GM21619 (cell line): ENCODE results near the gene SDCCAG8.

ENCODE experiments used
- ATAC-seq: cut with Tn5 transposase; IDR thresholded peaks from one replicate; pipeline ENCODE4 v1.9.1; 2021; ENCODE audit not compliant: unreplicated experiment

Gene SDCCAG8

GRCh38 chr1:243497939-243498681 is 242.3 kb downstream of the SDCCAG8 start:
- ATAC-seq = no peak

- no peak for ATAC-seq
These were observed 243.4 kb downstream of the SDCCAG8 start for GRCh38 chr1:243499248-243499647.

DNA sequence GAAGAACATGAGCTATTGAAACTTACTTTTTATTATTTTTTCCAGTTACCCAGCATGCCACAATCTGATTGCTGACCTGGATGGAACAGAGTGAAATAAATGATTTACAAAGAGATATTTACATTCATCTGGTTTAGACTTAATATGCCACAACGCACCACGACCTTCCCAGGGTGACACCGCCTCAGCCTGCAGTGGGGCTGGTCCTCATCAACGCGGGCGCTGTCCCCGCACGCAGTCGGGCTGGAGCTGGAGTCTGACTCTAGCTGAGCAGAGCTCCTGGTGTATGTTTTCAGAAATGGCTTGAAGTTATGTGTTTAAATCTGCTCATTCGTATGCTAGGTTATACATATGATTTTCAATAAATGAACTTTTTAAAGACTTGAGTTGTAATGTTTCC is 243.9 kb downstream of the SDCCAG8 start:
- ATAC-seq = no peak

DNA sequence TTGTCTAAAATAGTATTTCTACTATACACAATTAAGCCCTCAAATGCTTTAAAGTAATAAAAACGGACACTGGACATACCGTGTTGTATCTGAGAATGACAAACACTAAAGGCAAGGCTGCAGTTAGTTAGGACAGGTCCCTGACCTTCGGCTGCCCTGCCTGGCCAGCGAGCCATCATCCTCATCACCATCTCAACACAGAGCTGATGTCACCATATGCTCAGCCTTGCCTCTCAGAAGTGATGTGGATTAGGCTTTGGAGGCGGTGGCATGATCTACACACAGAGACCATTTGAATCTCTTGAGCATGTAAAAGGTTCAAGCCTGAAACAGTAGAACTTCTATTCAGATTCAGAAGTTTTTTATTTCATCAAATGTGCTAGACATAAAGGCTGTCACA is 244.7 kb downstream of the SDCCAG8 start:
- no peak for ATAC-seq

DNA sequence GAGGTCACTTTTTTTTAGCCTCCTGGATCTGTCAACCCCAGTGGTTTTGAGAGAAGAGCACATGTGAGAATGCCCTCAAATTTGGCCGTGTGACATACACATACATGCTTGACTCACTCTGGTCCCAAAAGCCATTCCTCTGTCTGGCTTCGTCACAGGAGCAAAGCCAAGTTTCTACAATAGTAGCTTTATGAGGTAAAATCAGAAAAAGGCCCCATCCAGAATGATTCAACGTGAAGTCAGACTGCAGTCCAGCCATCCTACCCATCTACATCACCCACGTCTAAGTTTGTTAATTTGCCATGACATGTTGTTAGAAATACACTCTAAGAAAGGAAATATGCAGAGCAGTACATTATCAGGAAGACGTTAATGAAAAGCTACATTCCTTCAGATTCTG is 245.2 kb downstream of the SDCCAG8 start:
- ATAC-seq = no peak

DNA sequence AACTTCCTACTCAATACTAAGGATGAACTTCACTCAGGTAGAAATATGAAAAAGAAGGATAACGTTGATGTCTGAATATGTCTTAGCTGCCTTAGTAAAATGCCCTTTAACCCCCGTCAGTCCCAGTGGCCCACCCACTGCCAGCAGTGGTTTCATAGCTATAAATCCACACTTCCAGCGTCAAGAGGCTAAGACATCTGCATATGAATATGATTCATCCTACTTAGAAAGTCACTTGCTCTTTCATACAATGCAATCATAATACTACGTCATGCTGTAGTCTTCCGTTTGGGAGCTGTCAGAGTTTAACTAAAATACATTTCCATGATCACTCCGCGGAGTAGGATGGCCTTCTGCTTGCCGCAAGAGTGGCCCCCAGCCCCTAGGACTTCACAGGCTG is 247.3 kb downstream of the SDCCAG8 start:
- no peak for ATAC-seq

GRCh38 chr1:243505986-243506689 is 250.3 kb downstream of the SDCCAG8 start:
- peak; percentile 64 for ATAC-seq

DNA sequence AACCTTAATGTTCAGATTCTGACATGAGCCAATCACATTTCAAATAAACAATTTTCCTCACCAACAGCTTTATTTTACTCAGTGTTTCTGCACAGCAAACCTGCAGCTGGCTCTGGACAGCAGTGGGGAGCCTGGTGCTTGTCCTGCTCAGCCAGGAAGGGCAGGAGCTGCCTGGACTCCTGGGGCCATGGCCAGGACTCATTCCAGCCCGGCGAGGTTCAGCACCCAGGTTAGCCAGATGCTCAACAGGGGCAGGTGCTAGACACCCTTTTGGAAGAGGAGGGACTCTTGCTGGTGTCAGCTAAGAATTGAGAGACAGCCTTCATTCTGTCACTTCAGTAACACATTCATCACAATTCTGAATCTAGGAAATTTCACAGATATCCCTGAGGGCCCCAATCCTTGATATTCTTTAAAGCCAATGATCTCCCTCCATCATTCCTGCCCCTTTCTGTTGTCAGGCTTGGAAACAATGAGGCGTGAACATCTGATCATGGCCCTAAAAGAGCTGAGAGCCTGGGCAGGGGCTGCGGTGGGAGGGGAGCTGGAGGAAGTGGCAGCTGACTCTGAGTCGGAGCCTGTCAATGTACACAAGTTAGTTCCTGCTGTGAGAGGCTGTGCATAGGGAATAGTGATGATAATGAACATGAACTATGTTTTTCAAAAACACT is 251.3 kb downstream of the SDCCAG8 start:
- no peak for ATAC-seq

- no peak for ATAC-seq
These were observed 251.9 kb downstream of the SDCCAG8 start for GRCh38 chr1:243507672-243508302.

DNA sequence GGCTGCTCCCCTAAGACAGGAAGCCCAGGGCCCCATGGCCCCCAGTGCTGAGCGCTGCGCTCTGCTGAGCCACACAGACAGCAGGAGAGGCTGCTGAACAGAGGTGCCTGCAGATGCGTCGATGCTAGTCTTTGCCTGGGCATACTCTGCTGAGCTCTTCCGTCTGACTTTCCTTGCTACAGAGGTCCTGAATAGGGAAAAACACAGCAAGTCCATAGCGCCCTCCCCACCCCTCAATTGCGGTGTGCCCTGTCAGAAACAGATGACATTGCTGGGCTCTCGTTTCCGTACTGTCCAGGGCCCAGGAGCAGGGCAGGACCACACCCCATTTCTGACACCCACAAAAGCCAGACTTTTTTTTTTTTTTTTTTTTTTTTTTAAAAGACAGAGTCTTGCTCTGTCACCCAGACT is 252.5 kb downstream of the SDCCAG8 start:
- ATAC-seq = peak; percentile 61

GRCh38 chr1:243508943-243509342 is 253.1 kb downstream of the SDCCAG8 start:
- ATAC-seq = no peak

DNA sequence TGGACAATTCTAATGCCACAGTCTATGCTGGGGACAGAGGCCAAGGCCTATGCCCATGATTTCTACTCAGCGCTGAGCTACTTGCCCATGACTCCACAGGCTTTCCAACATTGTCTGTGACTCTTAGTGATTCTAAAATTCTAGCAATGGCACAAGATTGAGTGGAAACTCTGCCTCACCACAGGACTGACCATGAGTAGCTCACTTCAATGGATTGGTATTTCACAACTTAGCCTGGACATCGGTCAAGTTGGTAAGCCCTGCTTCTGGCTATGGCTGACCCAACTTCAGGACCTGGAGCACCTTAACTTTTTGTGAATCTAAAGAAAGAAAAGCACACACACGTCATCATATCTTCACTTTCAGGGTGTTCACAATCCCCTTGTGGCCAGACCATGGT is 255.1 kb downstream of the SDCCAG8 start:
- no peak for ATAC-seq

DNA sequence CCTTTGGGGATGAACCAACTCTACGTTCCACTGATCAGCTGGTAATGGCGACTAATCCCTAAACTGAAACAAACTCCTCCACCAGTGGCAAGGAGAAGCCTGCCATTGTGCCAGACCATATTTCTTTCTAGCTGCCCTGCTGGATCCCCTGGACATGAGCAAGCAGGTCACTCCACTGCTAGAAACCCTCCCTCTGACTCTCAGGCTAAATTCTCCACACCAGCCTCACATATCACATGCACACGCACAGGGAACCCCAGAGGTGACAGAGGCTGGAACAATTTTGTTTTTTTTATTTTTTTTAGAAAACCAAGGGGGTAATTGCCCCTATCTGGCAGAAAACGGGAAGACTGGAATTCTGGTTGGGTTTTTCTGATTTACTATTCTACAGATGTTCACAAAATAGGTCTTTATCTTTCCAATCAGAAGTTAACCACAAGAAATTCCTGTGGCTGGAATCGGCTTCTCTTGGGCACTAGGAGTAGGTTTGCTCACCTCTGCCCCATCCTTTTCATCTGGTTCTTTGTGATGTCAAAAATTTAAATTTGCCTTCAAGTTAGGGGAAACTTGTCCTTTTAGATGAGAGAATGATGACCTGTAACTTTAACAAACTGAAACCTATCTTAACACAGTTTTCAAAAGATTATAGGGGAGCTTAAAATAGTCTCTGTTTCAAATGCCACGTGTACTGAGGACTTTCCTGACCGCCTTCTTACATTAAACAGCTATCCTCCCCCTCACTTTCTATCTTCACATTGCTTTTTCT is 258.1 kb downstream of the SDCCAG8 start:
- peak; percentile 71 for ATAC-seq

GRCh38 chr1:243514927-243515326 is 259.1 kb downstream of the SDCCAG8 start:
- no peak for ATAC-seq

DNA sequence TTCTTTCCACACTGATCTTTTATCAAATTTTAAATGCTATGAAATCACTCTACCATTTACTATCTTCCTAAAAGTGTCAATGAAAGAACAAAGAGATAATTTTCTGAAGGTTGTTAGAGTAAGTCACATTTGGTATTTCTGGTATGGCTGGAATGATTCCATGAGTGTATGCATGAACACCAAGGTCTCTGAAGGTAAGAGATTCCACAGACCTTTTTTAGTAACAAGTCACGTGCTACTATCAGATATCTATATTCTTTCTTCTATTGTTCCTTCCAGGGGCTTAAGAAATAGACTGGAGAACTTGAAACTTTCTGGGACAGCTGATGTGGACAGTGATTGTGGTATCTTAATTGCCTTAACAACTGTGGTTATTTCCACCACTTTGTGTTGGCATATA is 265.0 kb downstream of the SDCCAG8 start:
- no peak for ATAC-seq

- no peak for ATAC-seq
These were observed 267.9 kb downstream of the SDCCAG8 start for GRCh38 chr1:243523766-243524165.

GRCh38 chr1:243525085-243525487 is 269.2 kb downstream of the SDCCAG8 start:
- no peak for ATAC-seq

GRCh38 chr1:243526180-243526579 is 270.3 kb downstream of the SDCCAG8 start:
- ATAC-seq = no peak

GRCh38 chr1:243528459-243529121 is 272.7 kb downstream of the SDCCAG8 start:
- no peak for ATAC-seq

DNA sequence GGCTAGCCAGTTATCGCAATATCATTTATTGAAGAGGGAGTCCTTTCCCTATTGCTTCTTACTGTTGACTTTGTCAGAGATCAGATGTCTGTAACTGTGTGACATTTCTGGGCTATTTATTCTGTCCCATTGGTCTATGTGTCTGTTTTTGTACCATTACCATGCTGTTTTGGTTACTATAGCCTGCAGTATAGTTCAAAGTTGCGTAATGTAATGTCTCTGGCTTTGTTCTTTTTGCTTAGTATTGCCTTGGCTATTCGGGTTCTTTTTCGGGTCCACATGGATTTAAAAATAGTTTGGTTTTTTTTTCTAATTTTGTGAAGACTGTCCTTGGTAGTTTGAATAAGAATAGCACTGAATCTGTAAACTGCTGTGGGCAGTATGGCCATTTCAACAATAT is 273.7 kb downstream of the SDCCAG8 start:
- no peak for ATAC-seq
